ENCODE measurements around the gene PLEKHD1. TPM values are rescaled to one million over a fixed set of nuclear protein-coding genes. Genes with fewer than 3 reads are reported as not detected.

The PLEKHD1 gene
- total RNA-seq, 1 donor from 2014 or later = 0.05 TPM

DNA sequence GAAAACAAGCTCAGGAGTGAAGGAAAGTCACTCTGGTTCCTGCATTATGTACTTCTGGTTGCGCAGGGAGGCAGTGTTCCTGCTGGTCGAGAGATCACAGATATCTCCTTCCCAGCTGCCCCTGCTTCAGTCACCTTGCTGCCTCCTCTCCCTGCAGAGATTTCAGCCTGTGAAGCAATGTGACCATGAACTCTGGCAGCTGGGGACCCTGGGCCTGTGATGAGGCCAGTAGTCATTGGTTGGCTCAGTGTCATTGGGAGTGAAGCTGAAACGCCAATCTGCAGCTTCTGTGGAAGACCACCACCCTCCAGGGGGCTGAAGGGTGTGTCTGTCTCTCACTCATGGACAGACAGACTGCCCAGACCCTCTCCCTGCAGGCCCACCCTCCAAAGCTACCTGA is 45.0 kb downstream of the PLEKHD1 start:
- Histone ChIP-seq H3K9ac (ENCODE audit: low read length) (no peak overlapping the region), H3K4me1 (ENCODE audit: insufficient read depth, low read length) (no peaks in the 10 kb centered on the region), H2AFZ (ENCODE audit: low read depth, low read length) (no peak overlapping the region), H3K9me3 (ENCODE audit: insufficient read depth, low read depth, low read length) (no peaks in the 10 kb centered on the region), H3K36me3 (ENCODE audit: insufficient read depth, low read length) (no peaks in the 10 kb centered on the region), H3K27ac (ENCODE audit: low read depth, low read length) (no peak overlapping the region), H3K4me2 (ENCODE audit: low read length) (no peak overlapping the region), H3K79me2 (ENCODE audit: insufficient read depth, low read length) (no peaks in the 10 kb centered on the region), H3K27me3 (ENCODE audit: insufficient read depth, low read length) (peaks cover 26% of the 10 kb centered on the region), H3K4me3 (ENCODE audit: insufficient read depth, low read depth, low read length) (no peak overlapping the region), H4K20me1 (ENCODE audit: insufficient read depth, low read length) (no peaks in the 10 kb centered on the region)
- no peak for DNase-seq (ENCODE audit: low read depth)
- H3K27ac Mint-ChIP-seq (ENCODE audit: unreplicated experiment) = no peak overlapping the region
- TF ChIP-seq EZH2 (IDR thresholded peaks at IDR 0.05; ENCODE audit: insufficient read depth, low read length) = no peak
- TF ChIP-seq, protein P1, sequence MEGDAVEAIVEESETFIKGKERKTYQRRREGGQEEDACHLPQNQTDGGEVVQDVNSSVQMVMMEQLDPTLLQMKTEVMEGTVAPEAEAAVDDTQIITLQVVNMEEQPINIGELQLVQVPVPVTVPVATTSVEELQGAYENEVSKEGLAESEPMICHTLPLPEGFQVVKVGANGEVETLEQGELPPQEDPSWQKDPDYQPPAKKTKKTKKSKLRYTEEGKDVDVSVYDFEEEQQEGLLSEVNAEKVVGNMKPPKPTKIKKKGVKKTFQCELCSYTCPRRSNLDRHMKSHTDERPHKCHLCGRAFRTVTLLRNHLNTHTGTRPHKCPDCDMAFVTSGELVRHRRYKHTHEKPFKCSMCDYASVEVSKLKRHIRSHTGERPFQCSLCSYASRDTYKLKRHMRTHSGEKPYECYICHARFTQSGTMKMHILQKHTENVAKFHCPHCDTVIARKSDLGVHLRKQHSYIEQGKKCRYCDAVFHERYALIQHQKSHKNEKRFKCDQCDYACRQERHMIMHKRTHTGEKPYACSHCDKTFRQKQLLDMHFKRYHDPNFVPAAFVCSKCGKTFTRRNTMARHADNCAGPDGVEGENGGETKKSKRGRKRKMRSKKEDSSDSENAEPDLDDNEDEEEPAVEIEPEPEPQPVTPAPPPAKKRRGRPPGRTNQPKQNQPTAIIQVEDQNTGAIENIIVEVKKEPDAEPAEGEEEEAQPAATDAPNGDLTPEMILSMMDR (IDR thresholded peaks at IDR 0.05; ENCODE audit: insufficient read depth, low read depth, low read length) = no peak
- no peaks in the 10 kb centered on the region for H3K36me3 Mint-ChIP-seq (ENCODE audit: low read depth, unreplicated experiment)
- H3K9me3 Mint-ChIP-seq (ENCODE audit: unreplicated experiment) = no peaks in the 10 kb centered on the region
- H3K4me3 Mint-ChIP-seq (ENCODE audit: unreplicated experiment) = no peak overlapping the region
- H3K4me1 Mint-ChIP-seq (ENCODE audit: low read depth, unreplicated experiment) = no peaks in the 10 kb centered on the region
- H3K27me3 Mint-ChIP-seq (ENCODE audit: low read depth, unreplicated experiment) = peaks cover 51% of the 10 kb centered on the region
- FAIRE-seq = no peak

DNA sequence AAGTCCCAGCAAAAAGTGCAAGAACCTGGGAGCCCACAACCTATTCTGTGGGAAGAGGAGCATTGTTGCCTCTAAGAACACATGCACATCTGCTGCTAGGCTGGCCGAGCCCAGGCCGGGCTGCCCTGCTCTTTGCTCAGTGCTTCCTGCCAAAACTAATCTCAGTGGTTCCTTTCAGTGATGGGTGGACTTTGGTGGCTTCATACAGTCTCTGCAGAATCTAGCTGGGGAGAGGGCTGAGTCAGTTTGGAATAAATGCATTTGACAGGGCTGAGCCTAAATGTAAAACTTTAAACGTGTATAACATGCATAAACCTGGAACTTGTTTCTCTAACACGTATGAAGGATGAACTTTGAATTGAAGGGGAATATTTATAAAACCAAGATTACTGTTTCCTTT is 45.6 kb downstream of the PLEKHD1 start:
- no peaks in the 10 kb centered on the region for H3K36me3 ChIP-seq (ENCODE audit: insufficient read depth, low read length)
- H3K9me3 Mint-ChIP-seq (ENCODE audit: unreplicated experiment) = no peaks in the 10 kb centered on the region
- H3K4me1 ChIP-seq (ENCODE audit: insufficient read depth, low read length) = no peaks in the 10 kb centered on the region
- H3K4me2 ChIP-seq (ENCODE audit: low read length) = no peak overlapping the region
- peaks cover 26% of the 10 kb centered on the region for H3K27me3 ChIP-seq (ENCODE audit: insufficient read depth, low read length)
- no peak overlapping the region for H3K9ac ChIP-seq (ENCODE audit: low read length)
- no peak overlapping the region for H3K4me3 ChIP-seq (ENCODE audit: insufficient read depth, low read depth, low read length)
- H3K36me3 Mint-ChIP-seq (ENCODE audit: low read depth, unreplicated experiment) = no peaks in the 10 kb centered on the region
- DNase-seq (ENCODE audit: low read depth) = no peak
- H3K9me3 ChIP-seq (ENCODE audit: insufficient read depth, low read depth, low read length) = no peaks in the 10 kb centered on the region
- H4K20me1 ChIP-seq (ENCODE audit: insufficient read depth, low read length) = no peaks in the 10 kb centered on the region
- FAIRE-seq = no peak
- no peak overlapping the region for H3K27ac Mint-ChIP-seq (ENCODE audit: unreplicated experiment)
- peaks cover 46% of the 10 kb centered on the region for H3K27me3 Mint-ChIP-seq (ENCODE audit: low read depth, unreplicated experiment)
- TF ChIP-seq, protein P1 (IDR thresholded peaks at IDR 0.05; ENCODE audit: insufficient read depth, low read depth, low read length) = no peak
- TF ChIP-seq EZH2 (IDR thresholded peaks at IDR 0.05; ENCODE audit: insufficient read depth, low read length) = no peak
- H2AFZ ChIP-seq (ENCODE audit: low read depth, low read length) = no peak overlapping the region
- no peak overlapping the region for H3K4me3 Mint-ChIP-seq (ENCODE audit: unreplicated experiment)
- no peaks in the 10 kb centered on the region for H3K79me2 ChIP-seq (ENCODE audit: insufficient read depth, low read length)
- H3K27ac ChIP-seq (ENCODE audit: low read depth, low read length) = no peak overlapping the region
- no peaks in the 10 kb centered on the region for H3K4me1 Mint-ChIP-seq (ENCODE audit: low read depth, unreplicated experiment)

DNA sequence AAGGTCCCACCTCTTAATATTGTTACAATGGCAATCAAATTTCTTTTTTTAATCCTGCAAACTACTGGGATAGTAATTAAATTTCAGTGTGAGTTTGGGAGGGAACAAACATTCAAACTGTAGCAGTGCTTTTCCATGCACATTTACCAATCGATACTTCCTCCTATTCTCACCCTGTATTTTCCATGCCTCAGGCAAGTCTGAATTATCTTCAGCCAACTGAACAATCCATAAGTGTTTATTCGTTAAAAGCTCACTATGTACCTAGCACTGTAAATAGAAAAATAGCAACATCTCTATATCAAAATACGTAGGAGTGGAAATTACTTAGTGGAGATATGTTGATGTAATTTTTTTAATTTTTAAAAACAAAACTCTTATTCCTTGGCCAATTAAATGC is 46.6 kb downstream of the PLEKHD1 start:
- H3K27ac Mint-ChIP-seq (ENCODE audit: unreplicated experiment) = no peak overlapping the region
- no peak for DNase-seq (ENCODE audit: low read depth)
- no peaks in the 10 kb centered on the region for H3K9me3 Mint-ChIP-seq (ENCODE audit: unreplicated experiment)

More for the DNA sequence above, 46.6 kb downstream of the PLEKHD1 start:
- Histone ChIP-seq H3K27me3 (ENCODE audit: insufficient read depth, low read length) (peaks cover 26% of the 10 kb centered on the region), H3K27ac (ENCODE audit: low read depth, low read length) (no peak overlapping the region), H3K36me3 (ENCODE audit: insufficient read depth, low read length) (no peaks in the 10 kb centered on the region), H3K9ac (ENCODE audit: low read length) (no peak overlapping the region), H4K20me1 (ENCODE audit: insufficient read depth, low read length) (no peaks in the 10 kb centered on the region), H3K4me1 (ENCODE audit: insufficient read depth, low read length) (no peaks in the 10 kb centered on the region), H3K9me3 (ENCODE audit: insufficient read depth, low read depth, low read length) (no peaks in the 10 kb centered on the region), H2AFZ (ENCODE audit: low read depth, low read length) (no peak overlapping the region), H3K4me2 (ENCODE audit: low read length) (no peak overlapping the region), H3K79me2 (ENCODE audit: insufficient read depth, low read length) (no peaks in the 10 kb centered on the region), H3K4me3 (ENCODE audit: insufficient read depth, low read depth, low read length) (no peak overlapping the region)
- Mint-ChIP-seq H3K36me3 (ENCODE audit: low read depth, unreplicated experiment) (no peaks in the 10 kb centered on the region), H3K4me3 (ENCODE audit: unreplicated experiment) (no peak overlapping the region), H3K4me1 (ENCODE audit: low read depth, unreplicated experiment) (no peaks in the 10 kb centered on the region), H3K27me3 (ENCODE audit: low read depth, unreplicated experiment) (peaks cover 42% of the 10 kb centered on the region)
- TF ChIP-seq, protein P1 (IDR thresholded peaks at IDR 0.05; ENCODE audit: insufficient read depth, low read depth, low read length) = no peak
- TF ChIP-seq EZH2 (IDR thresholded peaks at IDR 0.05; ENCODE audit: insufficient read depth, low read length) = no peak
- FAIRE-seq = no peak
